Stimulated activated CD8-positive, alpha-beta memory T cell treated with anti-CD3 and anti-CD28 coated beads, Interleukin-12 subunit alpha, Interleukin-12 subunit beta, amount 100 ng/mL, for 24 hours (primary cell): Measurements from ENCODE around the gene GNRHR.
"Not testable (repeated sequence)": the region's sequence is repeated elsewhere in the genome, so short reads cannot be mapped to it uniquely, and the experiment has no call there.

Experiments used
- DNase-seq: peaks from one replicate; pipeline ENCODE4 v3.0.0-alpha.2; 2020; ENCODE audit errors: extremely low read depth

Gene GNRHR

GRCh38 chr4:67727124-67727850 lies 26.9 kb downstream of the GNRHR start:
- DNase-seq, result no peak

- no peak for DNase-seq
These were observed 28.2 kb downstream of the GNRHR start for GRCh38 chr4:67725981-67726380.

- DNase-seq, result no peak
These were observed 29.1 kb downstream of the GNRHR start for GRCh38 chr4:67725132-67725531.

- no peak for DNase-seq
These were observed 30.2 kb downstream of the GNRHR start for GRCh38 chr4:67723949-67724348.

GRCh38 chr4:67723341-67723740 lies 30.8 kb downstream of the GNRHR start:
- no peak for DNase-seq

- DNase-seq, result no peak
These were observed 32.2 kb downstream of the GNRHR start for GRCh38 chr4:67721770-67722597.

GRCh38 chr4:67721315-67721769 lies 32.8 kb downstream of the GNRHR start:
- no peak for DNase-seq

GRCh38 chr4:67719953-67720617 lies 34.1 kb downstream of the GNRHR start:
- DNase-seq, result no peak

- no peak for DNase-seq
These were observed 35.3 kb downstream of the GNRHR start for GRCh38 chr4:67718848-67719247.

GRCh38 chr4:67717586-67717985 lies 36.6 kb downstream of the GNRHR start:
- no peak for DNase-seq

GRCh38 chr4:67714955-67715354 lies 39.2 kb downstream of the GNRHR start:
- no peak for DNase-seq

GRCh38 chr4:67714248-67714583 lies 40.0 kb downstream of the GNRHR start:
- no peak for DNase-seq

GRCh38 chr4:67713529-67714247 lies 40.5 kb downstream of the GNRHR start:
- no peak for DNase-seq

GRCh38 chr4:67712650-67713528 lies 41.3 kb downstream of the GNRHR start:
- no peak for DNase-seq

GRCh38 chr4:67712000-67712625 lies 42.1 kb downstream of the GNRHR start:
- no peak for DNase-seq

GRCh38 chr4:67706682-67707081 lies 47.5 kb downstream of the GNRHR start:
- DNase-seq, result not testable (repeated sequence)

- no peak for DNase-seq
These were observed 49.3 kb downstream of the GNRHR start for GRCh38 chr4:67704843-67705242.

GRCh38 chr4:67702166-67702565 lies 52.0 kb downstream of the GNRHR start:
- DNase-seq, result no peak

- no peak for DNase-seq
These were observed 52.7 kb downstream of the GNRHR start for GRCh38 chr4:67701517-67701850.

GRCh38 chr4:67700738-67701516 lies 53.3 kb downstream of the GNRHR start, which contains the start of gene UBA6:
TSS of gene UBA6 (minus strand) at chr4:67701155. CDS start at chr4:67701119, 36 bp downstream.
- DNase-seq, result peak; percentile 91
